IPS-NIHi7 (cell line): ENCODE results near the gene ADAM17.
"Not testable (repeated sequence)": the region's sequence is repeated elsewhere in the genome, so short reads cannot be mapped to it uniquely, and the experiment has no call there.

Experiments used
- DNase-seq: peaks from one replicate; pipeline ENCODE4 v3.0.0; 2012; ENCODE audit warnings: mixed read lengths; ENCODE audit errors: extremely low spot score

The ADAM17 gene

DNA sequence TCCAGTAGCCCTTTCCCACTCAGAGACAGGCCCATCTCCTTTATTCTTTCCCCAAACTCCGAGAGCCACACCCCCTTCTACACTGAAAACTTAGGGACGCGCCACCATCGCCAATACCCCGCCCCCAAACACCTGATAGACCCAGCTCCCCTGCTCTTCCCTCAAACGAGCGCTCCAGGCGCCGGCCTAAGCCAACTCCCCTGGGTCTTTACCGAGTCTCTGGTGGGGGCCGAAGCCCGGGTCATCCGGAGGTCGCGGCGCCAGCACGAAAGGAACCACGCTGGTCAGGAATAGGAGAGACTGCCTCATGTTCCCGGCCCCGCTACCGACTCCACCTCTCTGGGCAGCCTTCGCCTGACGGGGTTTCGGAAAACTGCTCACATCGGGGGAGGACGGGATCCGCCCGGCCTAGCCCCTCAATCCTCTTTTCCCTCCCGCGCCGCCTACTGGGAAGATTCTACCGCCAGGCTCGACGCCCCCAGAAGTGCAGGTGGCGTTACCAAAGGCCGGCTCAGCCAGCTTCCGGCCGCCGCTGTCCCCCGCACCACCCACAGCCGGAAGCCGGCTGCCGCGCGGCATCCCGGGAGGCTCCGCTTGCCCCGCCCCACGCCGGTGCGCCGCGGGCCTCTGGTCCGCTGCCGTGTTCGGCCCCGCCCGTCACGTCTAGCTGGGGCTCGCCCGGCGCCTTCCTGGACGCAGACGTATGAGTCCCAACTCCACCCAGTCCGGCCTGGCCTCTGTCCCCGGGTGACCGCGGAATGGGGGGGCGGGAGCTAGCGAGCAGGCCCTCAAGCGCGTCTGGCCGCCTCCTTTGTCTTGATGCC is at the start of gene ADAM17:
ADAM17 (minus strand) TSS at position 534 of the 824 bp plus-strand sequence; CDS start at position 309, 225 bp downstream.
- peak; percentile 93 for DNase-seq

DNA sequence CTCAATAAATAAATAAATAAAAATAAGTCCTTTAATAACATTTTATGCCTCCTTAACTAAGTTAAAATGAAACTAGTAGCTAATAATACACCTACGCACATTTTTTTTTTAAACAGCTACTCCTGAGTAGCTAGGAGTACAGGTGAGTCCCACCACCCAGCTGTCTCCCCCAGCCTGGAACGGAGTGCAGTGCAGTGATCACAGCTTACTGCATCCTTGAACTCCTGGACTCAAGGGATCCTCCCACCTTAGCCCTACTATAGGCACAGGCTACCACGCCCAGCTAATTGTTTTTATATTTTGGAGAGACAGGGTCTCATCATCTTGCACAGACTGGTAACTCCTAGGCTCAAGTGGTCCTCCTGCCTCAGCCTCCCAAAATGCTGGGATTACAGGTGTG is 46.8 kb upstream of the ADAM17 start:
- DNase-seq, result no peak

DNA sequence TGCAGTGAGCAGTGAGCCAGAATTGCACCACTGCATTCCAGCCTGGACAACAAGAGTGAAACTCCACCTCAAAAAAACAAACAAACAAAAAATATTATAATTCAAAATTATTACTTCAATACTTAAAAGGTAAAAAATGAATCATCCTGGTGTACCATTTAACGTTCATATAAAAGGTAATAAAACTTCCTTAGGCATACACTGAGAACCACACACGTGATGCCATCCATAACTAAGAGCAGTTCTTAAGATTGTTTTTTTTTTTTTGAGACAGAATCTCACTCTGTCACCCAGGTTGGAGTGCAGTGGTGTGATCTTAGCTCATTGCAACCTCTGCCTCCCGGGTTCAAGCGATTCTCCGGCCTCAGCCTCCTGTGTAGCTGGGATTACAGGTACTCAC is 45.8 kb upstream of the ADAM17 start:
- DNase-seq, result no peak

DNA sequence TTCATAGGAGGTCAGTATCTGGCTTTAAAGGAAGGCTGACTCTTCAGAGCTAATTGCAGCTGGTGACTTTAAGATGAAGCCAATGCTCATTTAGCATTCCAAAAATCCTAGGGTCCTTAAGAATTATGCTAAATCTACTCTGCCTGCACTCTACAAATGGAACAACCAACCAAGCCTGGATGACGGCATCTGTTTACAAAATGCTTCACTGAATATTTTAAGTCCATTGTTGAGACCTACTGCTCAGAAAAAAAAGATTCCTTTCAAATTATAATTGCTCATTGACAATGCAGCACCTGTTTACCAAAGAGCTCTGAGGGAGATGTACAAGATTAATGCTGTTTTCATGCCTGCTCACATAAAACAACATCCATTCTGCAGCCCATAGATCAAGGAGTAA is 43.8 kb upstream of the ADAM17 start:
- no peak for DNase-seq

DNA sequence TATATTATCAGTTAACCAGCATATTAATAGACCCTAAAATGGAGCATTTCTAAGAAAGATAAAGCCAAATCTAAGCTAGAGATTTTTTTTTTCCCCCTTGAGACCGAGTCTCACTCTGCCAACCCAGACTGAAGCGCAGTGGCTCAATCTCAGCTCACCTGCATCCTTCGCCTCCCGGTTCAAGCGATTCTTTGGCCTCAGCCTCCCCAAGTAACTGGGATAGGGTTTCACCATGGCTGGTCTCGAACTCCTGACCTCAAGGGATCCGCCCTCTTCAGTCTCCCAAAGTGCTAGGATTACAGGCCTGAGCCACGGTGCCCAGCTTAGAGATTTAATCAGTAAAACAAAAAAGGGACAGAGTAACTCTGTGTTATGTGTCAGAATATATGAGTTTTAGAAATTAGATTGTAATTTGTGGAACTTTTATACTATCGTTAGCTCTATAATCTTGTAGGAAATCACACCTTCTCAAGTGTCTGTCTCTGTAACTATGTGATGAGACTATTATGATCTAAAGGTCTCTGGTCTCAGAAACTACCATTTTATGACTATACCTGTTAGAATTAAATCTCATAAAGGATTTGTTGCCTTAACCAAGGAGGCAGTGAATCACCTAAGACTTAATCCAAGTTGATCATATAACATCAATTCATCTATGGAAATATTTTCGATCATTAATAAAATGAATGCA is 41.1 kb upstream of the ADAM17 start:
- no peak for DNase-seq

DNA sequence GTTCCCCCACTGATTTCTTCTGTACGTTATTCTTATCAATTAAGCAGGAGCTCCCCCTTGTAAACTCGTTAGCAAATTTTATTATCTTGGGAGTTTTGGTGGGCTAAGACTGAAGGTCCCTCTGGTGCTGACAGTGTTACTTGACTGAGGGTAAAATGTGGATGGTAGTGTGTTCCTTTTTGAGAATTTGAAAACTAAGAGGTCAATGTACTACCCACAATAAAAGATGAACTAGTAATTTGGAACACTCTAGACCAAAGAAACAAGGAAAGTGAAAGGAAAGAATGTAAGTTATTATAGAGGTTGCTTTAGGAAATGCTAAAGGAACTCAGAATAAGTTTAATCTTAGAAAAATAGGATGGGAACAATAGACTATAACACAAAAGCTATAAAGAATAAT is 40.1 kb upstream of the ADAM17 start:
- no peak for DNase-seq

DNA sequence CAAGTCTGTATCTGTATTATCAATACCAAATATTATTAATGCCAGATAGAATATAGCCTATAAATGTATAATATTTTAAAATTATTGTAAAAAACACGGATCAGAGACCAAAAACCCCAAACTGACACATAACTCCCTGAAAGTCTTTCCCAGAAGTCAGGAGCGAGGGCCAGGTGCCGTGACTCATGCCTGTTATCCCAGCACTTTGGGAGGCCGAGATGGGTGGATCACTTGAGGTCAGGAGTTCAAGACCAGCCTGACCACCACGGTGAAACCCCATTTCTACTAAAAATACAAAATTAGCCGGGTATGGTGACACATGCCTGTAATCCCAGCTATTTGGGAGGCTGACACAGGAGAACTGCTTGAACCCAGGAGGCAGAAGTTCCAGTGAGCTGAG is 39.6 kb upstream of the ADAM17 start:
- DNase-seq, result not testable (repeated sequence)

DNA sequence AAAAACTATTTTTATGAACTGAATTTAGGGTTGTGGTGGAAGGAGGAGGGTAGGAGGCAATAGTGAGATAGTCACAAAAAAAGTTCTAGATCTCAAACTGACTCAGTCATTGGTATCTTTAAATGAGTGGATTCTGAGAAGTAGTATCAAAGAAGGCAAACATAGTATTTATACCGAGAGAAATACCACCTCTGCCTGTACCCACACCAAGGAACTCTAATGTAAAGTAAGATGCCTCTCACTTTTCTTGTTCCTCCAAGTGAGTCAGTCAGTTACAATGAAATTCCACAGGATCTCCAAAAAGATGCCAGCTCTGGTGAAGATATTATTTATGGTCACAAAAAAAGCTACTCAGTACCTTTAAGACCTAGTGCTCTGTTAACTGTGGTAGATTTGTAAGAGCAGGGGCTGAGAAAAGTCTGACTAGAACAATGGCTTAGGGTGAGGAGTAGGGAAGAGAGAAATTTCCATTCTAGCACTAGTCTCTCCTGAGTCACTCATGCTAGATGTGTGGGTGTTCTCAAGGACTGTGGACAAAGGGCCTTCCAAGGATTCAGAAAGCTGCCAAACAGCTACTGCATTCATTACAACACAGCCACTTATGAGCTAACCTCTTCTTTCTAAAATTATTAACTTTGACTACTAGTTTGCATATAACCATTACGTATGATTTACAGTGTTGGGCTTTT is 38.9 kb upstream of the ADAM17 start:
- peak; percentile 28 for DNase-seq

DNA sequence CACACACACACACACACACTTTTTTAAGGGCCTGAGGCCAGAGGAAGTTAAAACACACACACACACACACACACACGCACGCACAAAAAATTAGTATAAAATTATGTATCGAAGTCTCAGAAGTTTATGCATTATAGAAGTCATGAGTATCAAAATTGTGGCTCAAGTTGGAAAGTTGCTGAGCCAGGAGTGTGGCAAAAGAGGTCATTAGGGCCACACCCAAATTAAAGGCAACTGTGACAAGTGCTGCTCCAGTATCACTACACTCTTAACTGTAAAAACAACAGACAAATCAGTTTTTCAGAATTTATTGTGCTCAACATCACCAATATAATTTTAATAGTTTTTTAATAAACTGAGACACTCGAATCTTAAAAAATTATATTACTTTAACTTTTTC is 38.3 kb upstream of the ADAM17 start:
- DNase-seq, result no peak

DNA sequence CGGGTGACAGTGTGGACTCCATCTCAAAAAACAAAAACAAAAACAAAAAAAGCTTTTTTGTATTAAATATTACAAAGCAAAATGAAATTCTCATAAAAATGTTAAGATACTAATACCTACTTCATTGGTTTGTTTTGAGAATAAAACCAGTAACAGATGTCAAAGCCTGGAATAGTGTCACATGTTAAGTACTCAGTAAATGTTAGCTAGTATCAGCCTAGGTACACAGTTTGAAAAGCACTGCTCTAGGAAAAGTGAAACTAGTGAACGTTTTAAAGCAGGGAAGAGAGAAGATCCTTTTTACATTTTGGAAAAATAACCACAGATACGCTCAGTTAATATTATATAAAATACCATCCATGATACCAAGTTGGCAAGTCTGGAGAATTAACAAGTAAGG is 37.1 kb upstream of the ADAM17 start:
- no peak for DNase-seq

DNA sequence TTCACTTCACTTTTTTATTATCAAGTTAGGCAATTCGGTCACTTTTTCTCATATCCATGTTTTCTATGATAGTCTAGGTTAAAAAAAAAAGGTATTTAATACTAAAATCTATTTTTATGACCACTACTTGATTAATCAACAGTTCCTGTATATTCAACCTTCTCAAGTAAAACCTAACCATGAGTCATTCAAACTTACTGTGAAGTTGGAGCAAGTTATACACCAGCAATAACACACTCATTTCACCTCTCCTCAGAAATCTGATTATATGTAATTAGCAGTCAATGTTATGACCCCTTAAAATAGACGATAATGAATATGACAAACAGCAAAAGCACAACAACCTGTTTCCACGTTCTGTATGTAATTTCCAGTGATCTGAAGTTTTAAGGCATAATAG is 35.0 kb upstream of the ADAM17 start:
- DNase-seq, result no peak

DNA sequence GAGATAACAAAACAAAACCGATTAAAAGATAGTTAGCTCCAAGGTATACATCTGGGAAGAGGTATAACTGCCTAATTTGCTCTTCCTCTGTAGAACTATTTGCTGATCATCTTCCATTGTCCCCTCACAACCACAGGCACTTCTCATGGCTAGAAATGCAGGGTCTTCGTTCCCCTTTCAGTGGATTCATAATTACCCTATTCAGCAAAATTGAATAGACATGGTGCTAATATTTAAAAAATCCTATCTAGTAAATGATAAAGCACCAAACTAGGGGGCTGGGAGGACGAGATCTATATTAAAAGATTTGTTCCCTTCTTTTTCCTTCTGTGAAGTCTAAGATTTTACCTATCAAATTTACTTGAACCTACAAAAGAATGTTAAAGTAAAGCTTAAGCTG is 30.8 kb upstream of the ADAM17 start:
- DNase-seq, result no peak

DNA sequence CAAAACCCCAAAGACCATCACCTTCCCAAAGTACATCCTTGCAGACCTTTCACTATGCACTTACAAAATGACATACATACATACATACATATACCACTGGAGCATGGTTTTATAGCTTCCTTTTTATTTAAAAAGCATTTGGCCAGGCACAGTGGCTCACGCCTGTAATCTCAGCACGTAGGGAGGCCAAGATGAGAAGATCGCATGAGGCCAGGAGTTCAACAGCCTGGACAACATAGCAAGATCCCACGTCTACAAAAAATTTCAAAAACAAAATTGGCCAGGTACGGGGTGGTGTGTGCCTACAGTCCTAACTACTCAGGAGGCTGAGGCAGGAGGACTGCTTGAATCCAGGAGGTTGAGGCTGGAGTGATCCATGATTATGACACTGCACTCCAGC is 29.9 kb upstream of the ADAM17 start:
- DNase-seq, result no peak

DNA sequence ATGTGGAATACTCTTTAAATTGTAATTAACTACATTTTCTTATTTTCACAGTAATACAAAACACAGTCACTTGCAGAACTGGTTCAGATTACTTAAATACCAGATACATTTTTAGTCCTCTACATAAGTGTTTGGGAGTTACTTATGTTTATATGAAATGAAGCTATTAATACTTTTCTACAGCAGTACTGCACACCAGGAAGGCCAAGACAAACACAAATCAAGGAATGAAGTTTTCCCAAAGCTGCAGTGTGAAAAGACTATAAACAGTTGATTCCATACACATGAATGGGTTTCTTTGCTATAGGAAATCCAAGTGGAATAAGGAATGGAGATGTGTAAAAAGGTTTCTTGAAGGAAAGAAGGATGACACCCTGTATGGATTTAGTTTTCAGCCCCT is 29.3 kb upstream of the ADAM17 start:
- DNase-seq, result not testable (repeated sequence)

DNA sequence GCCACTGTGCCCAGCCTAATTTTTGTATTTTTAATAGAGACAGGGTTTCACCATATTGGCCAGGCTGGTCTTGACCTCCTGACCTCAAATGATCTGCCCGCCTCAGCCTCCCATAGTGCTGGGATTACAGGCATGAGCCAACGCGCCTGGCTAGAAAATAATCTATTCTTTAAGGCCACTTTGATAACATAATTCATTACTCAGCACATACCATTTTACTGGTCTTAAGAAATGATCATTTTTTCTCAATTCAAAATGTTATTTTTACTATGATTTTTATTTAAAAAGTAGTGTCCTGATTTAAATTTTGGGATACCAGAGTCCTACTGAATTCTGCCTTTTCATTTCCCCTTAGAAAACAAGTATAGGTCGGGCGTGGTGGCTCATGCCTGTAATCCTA is 27.0 kb upstream of the ADAM17 start:
- DNase-seq, result no peak

DNA sequence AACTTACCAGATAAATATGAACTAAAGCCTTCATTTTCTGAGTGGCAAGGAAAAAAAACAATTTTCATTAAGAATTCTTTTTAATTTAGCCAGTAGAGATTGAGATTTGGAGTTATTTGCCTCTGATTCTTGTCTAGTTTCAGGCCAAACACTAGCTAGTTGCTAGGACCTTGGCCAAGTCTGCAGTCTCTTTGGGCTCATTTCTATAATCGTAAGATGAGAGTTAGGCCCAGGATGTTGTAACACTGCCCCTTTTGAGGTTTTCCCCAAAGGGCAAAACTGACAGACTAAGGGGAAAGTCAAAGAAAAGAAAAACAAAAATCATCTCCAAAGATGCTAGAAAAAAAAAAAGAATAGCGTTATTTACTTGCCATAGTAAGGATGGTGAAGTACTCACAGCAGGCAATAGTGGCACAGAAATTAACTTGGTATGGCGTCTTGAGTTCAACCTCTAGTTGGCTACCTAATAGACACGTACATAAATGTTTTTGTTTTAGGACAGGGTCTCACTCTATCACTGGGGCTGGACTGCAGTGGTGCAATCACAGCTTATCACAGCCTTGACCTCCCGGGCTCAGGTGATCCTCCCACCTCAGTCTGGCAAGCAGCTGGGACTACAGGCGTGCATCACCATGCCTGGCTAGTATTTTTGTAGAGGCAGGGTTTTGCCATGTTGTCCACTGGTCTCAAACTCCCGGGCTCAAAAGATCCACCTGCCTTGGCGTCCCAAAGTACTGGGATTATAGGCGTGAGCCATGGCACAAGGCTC is 23.0 kb upstream of the ADAM17 start:
- no peak for DNase-seq

DNA sequence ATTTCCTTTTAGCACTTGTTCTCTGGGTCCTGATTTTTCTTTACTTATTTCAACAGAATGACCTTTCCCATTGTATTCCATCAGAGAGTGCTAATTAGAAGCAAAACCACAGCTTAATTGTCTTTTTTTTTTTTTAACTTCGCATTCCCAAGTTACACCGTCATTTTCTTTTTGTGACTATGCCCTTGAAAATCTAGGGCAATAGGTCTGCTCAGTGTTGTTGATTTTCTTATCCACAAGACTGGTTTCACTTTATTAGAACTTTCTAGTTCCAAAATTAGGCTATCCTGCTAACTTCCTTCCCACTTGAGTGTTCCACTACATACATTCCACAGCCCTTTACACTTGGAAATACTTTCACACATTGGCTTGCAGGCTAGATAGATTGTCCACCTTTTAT is 18.7 kb upstream of the ADAM17 start:
- DNase-seq, result no peak

DNA sequence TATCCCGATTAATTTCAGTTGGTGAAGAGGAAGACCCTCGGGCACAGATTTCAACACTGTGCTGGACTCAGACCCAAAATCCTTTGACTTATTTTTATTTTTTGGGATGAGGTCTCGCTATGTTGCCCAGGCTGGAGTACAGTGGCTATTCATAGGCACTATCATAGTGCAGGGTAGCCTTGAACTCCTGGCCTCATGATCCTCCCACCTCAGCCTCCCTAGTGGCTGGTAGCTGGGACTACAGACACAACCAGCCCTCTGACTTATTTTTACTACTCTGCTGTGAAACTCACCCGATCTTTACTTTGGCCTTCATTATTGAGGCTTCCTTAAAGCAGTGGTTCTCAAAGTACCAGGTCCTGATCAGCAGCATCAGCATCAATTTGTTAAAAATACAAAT is 18.2 kb upstream of the ADAM17 start:
- DNase-seq, result no peak

DNA sequence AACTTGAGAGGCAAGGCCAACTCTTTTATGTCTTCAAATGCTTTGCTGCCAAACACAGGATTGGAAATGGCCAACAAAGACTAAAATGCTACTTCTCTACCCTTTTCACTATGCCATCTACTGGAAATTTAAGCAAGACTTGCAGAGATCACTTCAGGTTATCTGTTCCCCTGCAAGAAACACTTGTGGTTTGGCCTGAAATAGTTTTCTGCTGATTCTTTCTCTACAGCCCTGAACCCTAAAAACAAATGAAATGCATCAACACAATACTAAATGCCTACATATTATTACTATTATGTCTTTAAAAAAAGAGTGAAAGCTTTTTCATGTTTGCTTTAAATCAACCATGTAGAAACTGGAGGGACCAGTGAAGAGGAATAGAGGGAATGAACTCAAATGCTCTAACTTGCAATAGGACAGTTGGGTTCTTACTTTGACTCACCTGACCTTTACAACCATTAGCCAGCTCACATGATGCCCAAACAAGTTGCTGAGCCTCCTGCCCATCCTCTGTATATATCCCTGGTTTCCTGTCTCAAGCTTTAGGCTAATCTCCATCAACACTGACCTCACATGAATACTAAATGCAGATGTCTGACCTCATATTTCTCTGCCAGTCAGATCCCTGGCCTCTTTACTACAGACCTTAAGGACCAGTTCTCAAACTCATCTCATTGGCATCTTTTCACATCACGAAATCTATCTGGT is 17.5 kb upstream of the ADAM17 start:
- no peak for DNase-seq

DNA sequence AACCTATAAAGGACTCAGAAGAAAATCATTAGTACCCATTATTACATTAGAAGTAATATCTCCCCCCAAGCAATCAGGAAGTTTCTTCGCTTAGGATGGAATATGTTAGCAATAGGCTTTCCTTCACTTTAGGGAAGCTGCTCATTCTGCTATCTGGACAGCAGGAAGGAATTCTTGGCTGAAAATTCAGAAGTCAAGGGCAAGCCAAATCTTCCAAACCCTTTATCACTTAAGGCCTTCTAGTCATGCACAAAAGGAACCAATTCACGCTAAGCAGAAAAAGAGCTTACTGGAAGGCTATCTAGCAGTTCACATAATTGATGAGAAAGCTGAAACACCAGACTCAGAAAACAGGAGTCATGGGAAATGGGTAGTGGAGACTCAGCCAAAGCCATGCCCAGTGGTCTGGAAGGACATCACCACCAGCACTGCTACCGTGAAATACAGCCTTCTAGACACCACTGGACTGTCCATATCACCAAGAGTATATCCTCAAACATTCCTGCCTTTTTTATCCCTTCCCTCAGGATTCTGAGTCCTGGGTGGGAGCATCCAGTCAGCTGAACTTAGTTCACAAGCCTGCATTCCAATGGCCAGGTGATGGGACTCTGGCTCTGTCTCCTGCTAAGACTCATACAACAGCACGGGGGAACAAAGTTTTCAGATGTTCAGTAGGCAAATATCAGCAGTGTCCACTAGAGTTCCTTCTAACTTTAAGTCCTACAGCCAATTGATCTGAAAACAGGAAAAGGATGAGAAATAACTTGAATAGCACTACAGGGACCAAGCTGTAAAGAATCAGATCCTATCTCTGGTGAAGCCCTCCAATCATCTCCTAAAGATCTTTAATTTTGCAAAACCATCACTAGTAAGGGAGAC is 14.8 kb upstream of the ADAM17 start:
- no peak for DNase-seq
